ENCODE results near the gene LILRB2.
"Not testable (repeated sequence)": the region's sequence is repeated elsewhere in the genome, so short reads cannot be mapped to it uniquely, and the experiment has no call there.

The LILRB2 gene

DNA sequence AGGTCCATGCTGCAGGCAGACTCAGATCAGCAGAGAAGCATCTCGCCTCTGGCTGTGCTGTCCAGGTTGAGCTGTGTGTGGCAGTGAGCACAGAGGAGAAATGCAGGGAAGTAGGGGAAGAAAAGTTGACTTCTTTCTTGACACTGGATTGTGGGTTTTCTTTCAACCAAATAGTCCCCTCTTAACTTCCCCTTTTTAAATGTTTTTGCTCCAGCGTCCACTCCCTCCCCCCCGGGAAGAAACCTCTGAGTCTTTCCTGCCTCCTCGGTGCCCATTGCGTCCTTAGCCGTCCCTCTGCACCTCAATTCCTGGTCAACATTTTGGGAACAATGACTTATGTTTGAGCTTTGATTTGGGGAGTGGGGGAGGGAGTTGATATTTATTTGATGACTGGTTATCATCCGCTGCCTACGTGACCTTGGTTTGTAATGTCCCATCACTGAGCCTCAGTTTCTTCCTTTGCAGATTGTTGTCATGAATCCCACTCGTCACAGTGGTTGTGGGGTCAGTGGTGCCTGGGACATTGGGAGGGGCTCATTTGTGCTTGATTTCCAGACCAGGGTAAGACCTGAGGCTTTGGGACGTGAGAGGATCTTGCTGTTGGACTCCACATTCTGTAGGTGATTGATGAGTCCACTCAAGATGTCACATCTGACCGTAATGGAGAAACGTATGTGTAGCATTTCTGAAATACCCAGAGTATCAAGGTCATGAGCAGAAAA is at the start of gene LILRB2:
Gene LILRB2 (minus strand): TSS at position 104 of the 722 bp plus-strand sequence. CDS start 614 bp downstream, outside the sequence.
- no peak for DNase-seq (ENCODE audit: low read depth in 2 of 2)

DNA sequence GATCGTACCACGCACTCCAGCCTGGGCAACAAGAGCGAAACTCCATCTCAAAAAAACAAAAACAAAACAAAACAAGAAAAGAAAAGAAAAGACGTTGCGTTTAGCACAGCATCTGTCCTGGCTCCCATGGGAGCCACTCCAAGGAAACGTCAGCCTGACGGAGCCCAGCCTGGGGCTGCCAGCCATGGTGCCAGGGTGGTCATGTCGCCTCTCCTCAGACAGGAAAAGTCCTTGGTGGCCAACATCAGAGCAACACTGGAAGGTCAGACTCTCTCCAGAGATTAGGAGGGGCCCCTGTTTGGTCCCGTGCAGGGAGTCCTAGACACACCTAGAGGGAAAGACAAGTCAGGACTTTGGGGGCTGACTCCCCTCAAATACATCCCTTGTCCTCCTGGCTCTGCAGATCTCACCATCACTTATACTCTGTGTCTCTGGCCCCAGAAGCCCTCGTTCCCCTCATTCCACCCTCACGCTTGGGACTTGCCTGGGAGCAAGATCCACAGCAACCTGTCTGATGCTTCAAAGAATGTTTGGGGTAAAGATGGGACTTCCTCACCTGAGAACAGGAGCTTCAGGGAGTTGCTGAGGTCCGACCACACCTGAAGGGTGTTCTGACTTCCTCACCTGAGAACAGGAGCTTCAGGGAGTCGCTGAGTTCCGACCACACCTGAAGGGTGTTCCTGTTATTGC is 48.7 kb upstream of the LILRB2 start:
- DNase-seq (ENCODE audit: low read depth in 2 of 2): no peak

DNA sequence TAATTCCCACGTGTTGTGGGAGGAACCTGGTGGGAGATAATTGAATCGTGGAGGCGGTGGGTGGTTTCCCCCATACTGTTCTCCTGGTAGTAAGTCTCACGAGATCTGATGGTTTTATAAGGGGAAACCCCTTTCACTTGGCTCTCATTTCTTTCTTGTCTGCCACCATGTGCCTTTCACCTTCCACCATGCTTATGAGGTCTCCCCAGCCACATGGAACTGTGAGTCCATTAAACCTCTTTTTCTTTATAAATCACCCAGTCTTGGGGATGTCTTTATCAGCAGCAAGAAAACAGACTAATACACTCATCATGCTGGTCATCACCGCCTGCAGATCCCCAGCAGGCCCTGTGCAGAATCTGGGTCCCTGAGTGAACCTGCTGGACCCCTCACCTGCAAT is 47.9 kb upstream of the LILRB2 start:
- DNase-seq (ENCODE audit: low read depth in 2 of 2): not testable (repeated sequence)

DNA sequence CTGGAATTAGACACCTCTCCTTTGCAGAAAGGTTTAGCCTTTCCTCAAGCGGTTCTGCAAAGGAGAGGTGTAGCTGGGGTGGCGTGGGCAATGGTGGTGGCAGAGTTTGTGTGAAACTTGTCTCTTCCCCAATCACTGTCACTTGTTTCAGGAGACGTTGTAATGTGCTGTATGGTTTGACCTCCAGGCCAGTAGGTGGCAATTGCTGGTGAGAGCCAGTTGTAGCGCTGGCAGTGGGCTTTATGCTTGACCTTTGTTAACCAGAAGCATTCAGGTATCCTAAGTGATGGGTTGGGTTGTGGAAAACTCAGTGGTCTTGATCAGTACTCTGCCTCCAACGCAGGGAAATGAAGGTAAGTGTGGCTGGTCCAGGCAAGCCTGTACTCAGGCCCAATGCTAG is 44.7 kb upstream of the LILRB2 start:
- no peak for DNase-seq (ENCODE audit: low read depth in 2 of 2)

DNA sequence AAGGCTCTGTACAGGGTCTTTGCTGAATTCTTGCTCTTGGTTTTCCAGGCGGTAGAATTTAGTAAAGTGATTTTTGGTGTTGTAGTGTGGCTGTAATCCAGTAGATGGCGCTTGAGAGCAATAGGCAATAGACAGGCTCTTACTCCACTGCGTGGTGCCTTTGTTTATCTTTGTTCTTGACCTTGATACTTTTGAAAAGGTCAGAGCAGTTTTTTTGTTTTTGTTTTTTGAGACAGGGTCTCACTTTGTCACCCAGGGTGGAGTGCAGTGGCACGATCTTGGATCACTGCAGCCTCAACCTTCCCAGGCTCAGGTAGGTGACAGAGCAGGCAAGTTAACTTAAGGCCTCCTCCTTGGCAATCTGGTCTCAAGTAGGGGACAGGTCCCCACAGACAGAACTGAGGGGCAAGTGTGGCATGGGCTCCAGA is 44.3 kb upstream of the LILRB2 start:
- DNase-seq (ENCODE audit: low read depth in 2 of 2): peak; percentile 15 to 49

DNA sequence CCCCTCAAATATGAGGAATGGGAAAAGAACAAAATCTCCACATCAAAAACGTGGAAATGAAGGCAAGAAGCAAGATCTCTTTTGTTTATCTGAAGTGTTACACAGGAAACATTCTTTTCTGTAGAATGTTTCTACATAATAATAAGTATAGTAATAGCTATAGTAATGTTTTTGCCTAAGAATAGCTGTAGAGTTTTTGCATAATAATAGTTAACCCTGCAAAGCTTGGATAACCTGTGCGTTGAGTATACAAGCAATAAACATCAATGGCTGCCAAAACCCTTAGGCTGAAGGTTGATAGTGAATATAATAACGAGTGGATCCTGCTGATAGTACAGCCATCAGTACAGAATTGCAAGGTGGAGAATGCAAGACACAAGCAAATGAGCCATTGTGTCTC is 43.2 kb upstream of the LILRB2 start:
- DNase-seq (ENCODE audit: low read depth in 2 of 2): no peak

DNA sequence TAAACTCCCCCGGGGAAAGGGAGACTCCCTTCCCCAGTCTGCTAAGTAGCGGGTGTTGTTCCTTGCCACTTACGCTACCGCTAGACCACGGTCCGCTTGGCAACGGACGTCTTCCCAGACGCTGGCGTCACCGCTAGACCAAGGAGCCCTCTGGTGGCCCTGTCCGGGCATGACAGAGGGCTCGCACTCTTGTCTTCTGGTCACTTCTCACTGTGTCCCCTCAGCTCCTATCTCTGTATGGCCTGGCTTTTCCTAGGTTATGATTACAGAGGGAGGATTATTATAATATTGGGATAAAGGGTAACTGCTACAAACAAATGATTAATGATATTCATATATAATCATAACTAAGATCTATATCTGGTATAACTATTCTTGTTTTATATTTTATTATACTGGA is 42.0 kb upstream of the LILRB2 start:
- not testable (repeated sequence) for DNase-seq (ENCODE audit: low read depth in 2 of 2)

DNA sequence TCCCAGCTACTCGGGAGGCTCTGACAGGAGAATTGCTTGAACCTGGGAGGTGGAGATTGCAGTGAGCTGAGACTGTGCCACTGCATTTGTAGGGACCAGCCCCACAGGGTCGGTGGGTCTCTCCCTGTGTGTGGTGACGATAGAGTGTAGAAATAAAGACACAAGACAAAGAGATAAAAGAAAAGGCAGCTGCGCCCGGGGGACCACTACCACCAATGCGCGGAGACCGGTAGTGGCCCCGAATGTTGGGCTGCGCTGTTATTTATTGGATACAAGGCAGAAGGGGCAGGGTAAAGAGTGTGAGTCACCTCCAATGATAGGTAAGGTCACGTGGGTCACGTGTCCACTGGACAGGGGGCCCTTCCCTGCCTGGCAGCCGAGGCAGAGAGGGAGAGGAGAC is 41.4 kb upstream of the LILRB2 start:
- DNase-seq (ENCODE audit: low read depth in 2 of 2): not testable (repeated sequence)

DNA sequence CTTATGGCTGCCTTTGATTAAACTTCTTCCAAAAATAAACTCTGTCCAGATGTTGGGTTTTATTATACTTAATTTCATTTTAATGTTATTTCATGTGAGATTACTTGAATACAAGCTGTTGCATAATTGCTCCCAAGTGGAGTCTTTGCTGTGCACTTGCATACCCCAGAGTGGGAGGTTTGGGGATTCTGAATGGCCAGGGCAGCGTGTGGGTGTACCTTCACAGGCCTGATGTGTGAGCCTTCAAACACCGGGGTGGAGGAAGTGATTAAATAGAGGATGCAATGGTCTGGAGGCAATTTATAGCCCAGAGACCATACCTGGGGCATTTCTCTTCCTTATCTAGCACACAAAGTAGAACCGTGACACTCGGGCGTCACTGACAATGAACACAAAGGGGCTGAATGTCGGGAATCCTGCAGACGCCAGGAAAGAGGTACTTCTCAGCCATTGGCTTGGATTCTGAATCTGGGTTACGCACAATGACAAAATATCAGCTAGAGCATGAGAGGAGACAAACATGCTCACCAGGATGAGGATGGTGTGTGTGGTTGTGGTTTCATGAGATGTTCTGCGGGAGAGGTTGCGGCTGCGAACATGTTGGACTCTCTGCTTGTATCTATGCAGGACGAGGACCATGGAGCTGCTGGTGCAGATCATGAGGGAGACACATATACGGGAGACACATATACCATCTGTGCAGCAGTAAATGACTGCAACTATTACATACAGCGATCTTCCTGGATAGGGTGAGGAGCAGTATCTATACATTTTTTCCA is 39.2 kb upstream of the LILRB2 start:
- no peak for DNase-seq (ENCODE audit: low read depth in 2 of 2)

DNA sequence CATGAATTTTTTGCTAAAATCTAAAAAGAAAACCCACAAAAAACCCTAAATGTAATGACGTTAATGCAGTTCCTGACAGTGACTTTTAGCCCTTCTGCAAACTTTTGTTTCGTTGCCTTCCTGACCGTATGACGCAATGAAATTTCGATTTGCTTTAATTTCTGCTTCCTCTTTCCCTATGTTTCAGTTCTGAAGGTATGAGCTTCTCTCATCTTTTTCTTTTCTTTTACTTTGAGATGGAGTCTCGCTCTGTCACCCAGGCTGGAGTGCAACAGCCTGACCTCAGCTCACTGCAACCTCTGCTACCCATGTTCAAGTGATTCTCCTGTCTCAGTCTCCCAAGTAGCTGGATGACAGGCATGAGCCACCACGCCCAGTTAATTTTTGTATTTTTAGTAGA is 38.1 kb upstream of the LILRB2 start:
- DNase-seq (ENCODE audit: low read depth in 2 of 2): no peak

DNA sequence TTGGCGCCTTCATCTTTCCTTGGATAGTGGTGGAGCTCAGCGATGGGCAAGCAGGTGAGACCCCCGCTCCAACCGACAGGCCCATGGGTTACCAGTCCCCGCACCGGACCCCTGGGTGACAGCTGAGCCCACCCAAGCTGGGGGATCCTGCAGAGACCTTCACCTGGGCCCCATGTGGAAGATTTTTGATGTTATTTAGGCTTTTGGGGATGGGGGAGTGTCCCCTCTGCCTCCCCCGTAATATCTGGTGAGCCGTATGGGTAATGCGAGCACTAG is 37.0 kb upstream of the LILRB2 start:
- DNase-seq (ENCODE audit: low read depth in 2 of 2): no peak

DNA sequence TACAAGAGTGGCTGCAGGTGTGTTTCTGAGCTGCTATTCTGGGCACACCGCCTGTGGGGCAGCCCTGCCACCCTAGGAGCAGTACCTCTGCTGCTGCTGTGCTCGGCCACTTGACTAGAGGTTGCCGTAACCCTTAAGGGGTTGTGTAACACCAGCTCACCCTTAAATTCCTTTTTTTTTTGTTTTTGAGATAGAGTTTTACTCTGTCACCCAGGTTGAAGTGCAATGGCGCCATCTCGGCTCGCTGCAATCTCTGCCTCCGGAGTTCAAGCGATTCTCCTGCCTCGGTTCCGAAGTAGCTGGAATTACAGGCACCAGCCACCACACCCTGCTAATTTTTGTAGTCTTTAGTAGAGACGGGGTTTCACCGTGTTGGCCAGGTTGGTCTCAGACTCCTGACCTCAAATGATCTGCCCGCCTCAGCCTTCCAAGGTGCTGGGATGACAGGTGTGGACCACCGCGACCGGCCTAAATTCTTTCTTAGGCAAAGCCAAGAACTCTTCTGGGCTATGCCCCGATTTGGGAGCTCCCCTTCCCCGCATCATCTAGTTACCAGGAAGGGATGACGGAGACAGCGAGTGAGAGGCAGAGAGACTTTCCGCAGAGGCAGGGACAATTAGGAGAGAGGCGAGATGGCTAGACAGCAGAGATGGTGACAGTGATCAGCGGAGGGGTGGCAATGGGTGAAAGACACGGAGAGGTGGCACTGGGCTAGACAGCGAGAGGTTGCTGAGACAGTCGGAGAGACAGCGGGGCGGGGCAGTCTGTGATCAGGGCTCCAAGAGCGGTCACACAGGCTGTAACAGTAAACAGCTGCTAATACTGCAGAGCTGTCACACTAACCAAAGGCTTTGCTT is 36.4 kb upstream of the LILRB2 start:
- DNase-seq (ENCODE audit: low read depth in 2 of 2): no peak

DNA sequence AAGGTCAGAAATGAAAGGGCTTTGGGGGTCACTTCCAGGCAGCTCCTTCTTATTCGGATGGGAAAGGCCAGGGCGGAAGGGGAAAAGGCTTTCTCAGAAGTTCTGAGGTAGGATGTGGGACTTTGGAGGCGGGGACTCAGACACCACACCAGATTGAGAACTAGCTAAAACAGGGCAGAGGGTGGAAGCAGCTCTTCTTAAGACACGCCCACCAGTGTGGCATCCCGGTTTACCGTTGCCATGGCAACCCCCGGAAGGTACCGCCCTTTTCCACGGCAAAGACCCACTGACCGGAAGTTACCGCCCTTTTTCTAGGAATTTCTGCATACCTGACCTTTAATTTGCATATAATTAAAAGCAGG is 35.8 kb upstream of the LILRB2 start:
- DNase-seq (ENCODE audit: low read depth in 2 of 2): no peak

DNA sequence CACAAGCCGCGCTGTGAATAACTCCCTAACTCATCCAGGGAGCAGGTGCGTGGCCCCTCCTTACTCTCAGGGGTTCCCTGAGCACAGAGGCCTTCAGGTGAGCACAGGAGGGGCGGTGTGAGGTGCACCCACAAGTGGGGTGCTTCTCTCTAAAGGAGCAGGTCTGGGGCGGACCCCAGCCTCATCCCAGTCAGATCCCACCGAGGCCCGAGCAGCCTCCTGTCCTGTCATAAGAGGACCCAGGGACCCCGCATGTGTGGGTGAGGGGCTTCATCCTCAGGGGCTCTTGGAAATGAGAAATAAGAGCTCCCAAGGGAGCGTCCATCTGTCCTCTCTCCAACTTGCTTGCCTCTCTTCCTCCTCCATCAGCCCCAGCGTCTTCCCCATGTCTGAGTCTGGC is 35.0 kb upstream of the LILRB2 start:
- DNase-seq (ENCODE audit: low read depth in 2 of 2): no peak

DNA sequence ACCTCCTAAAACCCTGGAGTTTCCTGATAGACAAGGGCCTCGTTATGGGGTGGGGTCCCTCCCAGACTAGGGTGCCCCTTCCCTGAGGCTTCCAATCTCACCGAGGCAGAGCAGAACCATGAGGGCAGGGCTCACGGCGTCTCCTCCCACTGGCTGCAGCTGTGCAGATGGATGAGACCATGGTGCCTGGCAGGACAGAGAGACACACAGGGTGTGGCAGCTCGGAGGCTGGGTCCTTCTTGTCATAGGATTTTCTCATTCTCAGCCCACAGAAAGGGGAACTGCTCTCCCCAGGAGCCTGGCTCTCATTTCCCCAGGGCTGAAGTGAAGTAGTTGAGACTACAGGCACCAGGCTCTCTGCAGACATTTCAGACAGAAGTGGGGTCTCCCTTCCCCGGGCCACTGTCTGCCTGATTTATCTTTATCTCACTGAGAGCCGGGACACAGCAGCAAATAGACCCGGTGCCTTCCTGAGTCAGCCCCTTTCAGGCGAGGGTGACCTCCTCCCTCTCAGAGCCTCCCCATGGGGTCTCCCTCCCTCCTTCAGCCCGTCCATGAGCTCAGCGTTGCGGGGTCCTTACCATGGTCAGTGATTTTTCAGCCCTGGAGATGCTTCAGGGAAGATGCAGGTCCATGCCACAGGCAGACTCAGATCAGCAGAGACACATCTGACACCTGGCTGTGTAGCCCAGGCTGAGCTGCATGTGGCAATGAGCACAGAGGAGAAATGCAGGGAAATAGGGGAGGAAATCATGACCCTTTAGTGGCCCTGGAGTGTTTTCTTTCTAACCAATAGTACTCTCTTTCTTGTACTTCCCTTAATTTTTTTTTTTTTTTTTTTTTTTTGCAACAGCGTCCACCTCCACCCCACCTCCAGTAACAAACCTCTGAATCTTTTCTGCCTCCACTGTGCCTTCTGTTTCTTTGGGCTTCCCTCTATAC is 31.8 kb upstream of the LILRB2 start, which contains the start of gene LILRA5:
Gene LILRA5 (minus strand): TSS at position 731 of the 942 bp plus-strand sequence. CDS start 147 bp downstream, at position 584.
- DNase-seq (ENCODE audit: low read depth in 2 of 2): no peak

DNA sequence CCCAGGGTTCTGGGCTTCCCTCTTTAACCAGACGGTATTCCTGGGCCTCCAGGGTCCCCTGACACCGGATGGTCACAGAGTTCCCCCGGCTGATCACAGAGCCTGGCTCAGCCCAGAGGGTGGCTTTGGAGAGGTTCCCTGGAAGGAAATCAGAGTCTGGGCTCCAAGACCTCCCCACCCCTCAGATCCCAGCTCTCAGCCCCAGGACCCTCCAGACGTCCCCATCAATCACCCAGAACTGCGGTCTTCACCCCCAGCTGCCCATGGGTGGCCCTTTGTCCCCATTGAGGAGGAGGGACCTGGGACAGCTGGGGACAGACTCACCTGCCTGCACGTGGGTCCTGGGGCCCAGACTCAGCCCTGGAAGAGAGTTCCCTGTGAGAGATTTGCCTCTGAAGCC is 31.1 kb upstream of the LILRB2 start:
- no peak for DNase-seq (ENCODE audit: low read depth in 2 of 2)

DNA sequence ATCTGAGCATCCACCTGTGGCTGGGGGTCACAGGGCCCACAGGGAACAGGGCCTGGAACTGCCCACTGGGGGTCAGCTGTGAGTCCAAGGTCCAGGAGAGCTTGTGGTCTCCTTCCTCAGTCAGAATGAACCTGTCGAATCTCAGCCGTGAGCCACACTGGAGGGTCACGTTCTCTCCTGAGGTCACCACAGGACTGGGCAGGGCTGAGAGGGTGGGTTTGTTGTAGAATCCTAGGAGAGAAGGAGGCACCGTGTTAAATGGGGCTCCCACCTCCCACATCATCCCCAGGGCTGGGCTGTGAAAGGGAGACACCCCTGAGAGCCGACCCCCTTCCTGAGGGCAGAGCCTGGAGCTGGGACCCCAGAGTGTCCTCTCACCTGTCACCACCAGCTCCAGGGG is 30.6 kb upstream of the LILRB2 start:
- no peak for DNase-seq (ENCODE audit: low read depth in 2 of 2)

DNA sequence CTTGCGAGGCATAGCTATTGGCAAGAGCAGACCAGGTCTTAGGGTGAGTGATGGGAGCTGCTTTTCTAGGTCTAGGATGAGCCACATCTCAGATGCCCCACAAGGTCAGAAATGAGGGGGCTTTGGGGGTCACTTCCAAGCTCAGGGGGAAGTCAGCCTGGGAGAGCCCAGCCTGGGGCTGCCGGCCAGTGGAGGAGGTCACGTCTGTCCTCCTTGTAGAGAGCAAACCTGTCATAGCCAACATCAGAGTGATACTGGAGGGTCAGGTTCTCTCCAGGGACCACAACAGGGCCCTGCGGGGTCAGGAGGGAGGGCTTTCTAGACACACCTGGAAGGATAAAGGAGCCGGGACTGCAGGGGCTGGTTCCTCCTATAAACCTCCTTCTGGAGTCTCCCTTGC is 29.6 kb upstream of the LILRB2 start:
- DNase-seq (ENCODE audit: low read depth in 2 of 2): no peak

DNA sequence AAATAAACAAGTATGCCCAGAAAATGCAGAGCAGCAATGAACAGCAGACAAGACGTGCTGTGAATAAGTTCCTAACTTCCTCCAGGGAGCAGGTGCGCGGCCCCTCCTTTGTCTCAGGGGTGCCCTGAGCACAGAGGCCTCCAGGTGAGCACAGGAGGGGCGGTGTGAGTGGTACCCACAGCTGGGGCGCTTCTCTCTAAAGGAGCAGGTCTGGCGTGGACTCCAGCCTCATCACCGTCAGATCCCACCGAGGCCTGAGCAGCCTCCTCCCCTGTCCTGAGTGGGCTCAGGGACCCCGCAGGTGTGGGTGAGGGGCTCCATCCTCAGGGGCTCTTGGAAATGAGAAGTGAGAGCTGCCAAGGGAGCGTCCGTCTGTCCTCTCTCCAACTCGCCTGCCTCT is 28.9 kb upstream of the LILRB2 start:
- no peak for DNase-seq (ENCODE audit: low read depth in 2 of 2)

DNA sequence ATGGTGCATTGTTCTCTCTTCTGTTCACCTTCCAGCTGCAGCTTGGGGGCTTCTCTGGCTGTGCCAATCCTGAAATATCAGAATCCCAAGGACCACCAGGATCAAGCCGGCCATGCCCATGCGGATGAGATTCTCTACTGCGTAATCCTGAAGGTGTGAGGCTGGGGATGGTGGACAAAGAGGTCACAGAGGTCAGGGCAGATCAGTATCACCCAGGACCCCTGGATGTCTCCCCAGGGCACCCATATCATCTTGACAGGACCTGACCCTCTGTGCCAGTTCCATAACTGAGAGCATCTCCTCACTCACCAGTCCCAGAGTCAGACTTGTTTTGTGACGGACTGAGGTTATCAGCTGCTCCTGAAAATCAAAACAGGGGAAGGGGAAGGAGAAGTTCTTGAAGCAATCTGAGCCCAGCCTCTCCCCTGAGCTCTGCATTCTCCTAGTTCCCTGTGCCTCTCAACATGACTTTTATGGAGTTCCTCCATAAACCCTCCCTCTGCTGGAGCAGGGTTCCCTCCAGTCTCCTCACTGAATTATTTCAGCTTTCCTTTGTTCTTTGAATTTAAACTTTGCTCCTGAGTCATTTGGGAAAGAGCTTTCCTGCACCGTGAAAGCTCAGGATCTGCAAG is 26.6 kb upstream of the LILRB2 start:
- DNase-seq (ENCODE audit: low read depth in 2 of 2): no peak
